OCI-LY7 (cell line): Measurements from ENCODE around the gene SRPK2. TPM values are rescaled to one million over a fixed set of nuclear protein-coding genes. Genes with fewer than 3 reads are reported as not detected.

ENCODE experiments used
- BruUV-seq: library from RNA; stranded (reverse); fragments of 400-500 nt; replicated peaks from 2 replicates; lab custom pipeline; 2021; lab: Mats Ljungman, UMichigan
- CTCF ChIA-PET: fragments of 300-600 bp; sonication (Branson Sonifier 250); formaldehyde crosslinking; loops from one replicate; lab custom pipeline; 2022; ENCODE audit warnings: antibody characterized with exemption; ENCODE audit not compliant: unreplicated experiment; lab: Charles Lee
- POLR2A ChIA-PET: fragments of 300-600 bp; sonication (Branson Sonifier 250); formaldehyde crosslinking; loops from one replicate; lab custom pipeline; 2022; ENCODE audit warnings: antibody characterized with exemption; lab: Charles Lee
- DNase-seq: peaks from one replicate; pipeline ENCODE4 v3.0.0-alpha.2; 2015; ENCODE audit warnings: low spot score
- H2AFZ ChIP-seq: fragments of 200-600 bp; sonication (generic), shearing (Covaris generic); 2 replicates; pipeline ENCODE4 v1.6.1; 2014; ENCODE audit warnings: mild to moderate bottlenecking, antibody characterized with exemption, low read length, moderate library complexity
- H3K27ac ChIP-seq: fragments of 200-600 bp; sonication (generic); 2 replicates; pipeline ENCODE4 v1.5.1; 2014; ENCODE audit warnings: mixed run types, low read depth, mild to moderate bottlenecking, moderate library complexity, low read length, inconsistent platforms; ENCODE audit not compliant: poor library complexity, severe bottlenecking
- H3K36me3 ChIP-seq: fragments of 200-600 bp; sonication (generic); 2 replicates; pipeline ENCODE4 v1.6.1; 2014; ENCODE audit warnings: mild to moderate bottlenecking, antibody characterized with exemption, low read length, moderate library complexity, mixed read lengths; ENCODE audit not compliant: insufficient read depth
- H3K4me1 ChIP-seq: fragments of 200-600 bp; sonication (generic); 2 replicates; pipeline ENCODE4 v1.5.1; 2014; ENCODE audit warnings: mild to moderate bottlenecking, low read length; ENCODE audit not compliant: insufficient read depth, poor library complexity, severe bottlenecking
- H3K4me2 ChIP-seq: fragments of 200-600 bp; sonication (generic); 2 replicates; pipeline ENCODE4 v1.6.1; 2014; ENCODE audit warnings: mild to moderate bottlenecking, low read length
- H3K4me3 ChIP-seq: fragments of 200-600 bp; sonication (generic); 2 replicates; pipeline ENCODE4 v1.5.1; 2014; ENCODE audit warnings: mild to moderate bottlenecking, low read depth, low read length; ENCODE audit not compliant: poor library complexity, severe bottlenecking
- H3K79me2 ChIP-seq: fragments of 200-600 bp; sonication (generic); 2 replicates; pipeline ENCODE4 v1.6.1; 2016; ENCODE audit warnings: low read depth, mild to moderate bottlenecking, low read length, moderate library complexity, mixed read lengths; ENCODE audit not compliant: insufficient read depth
- H3K9me2 ChIP-seq: fragments of 200-600 bp; sonication (generic); 2 replicates; pipeline ENCODE4 v1.6.1; 2016; ENCODE audit warnings: mild to moderate bottlenecking, low read length, mixed read lengths; ENCODE audit not compliant: insufficient read depth
- H3K9me3 ChIP-seq: fragments of 200-600 bp; sonication (generic); 2 replicates; pipeline ENCODE4 v1.6.1; 2014; ENCODE audit warnings: mild to moderate bottlenecking, mixed run types, low read length, mixed read lengths
- H4K20me1 ChIP-seq: fragments of 200-600 bp; sonication (generic); 2 replicates; pipeline ENCODE4 v1.6.1; 2014; ENCODE audit warnings: mild to moderate bottlenecking, antibody characterized with exemption, low read length, moderate library complexity, mixed read lengths; ENCODE audit not compliant: insufficient read depth
- EZH2phosphoT487 ChIP-seq: fragments of 200-600 bp; sonication (generic); IDR thresholded peaks from 2 replicates; pipeline ENCODE4 v1.6.1; 2018; ENCODE audit warnings: low read depth, borderline replicate concordance, mild to moderate bottlenecking, mixed run types, antibody characterized with exemption, low read length, moderate library complexity, mixed read lengths
- intact Hi-C: fragments of 100-400 bp; cut with micrococcal nuclease; formaldehyde crosslinking; loops from one replicate; pipeline ENCODE4 v1.10.0; 2022; ENCODE audit not compliant: unreplicated experiment
- total RNA-seq, 2 experiments: library from RNA; depleted of rRNA in 1 of 2; stranded (reverse); fragments of >200 nt in 1 of 2; shearing (Covaris generic) in 1 of 2; gene quantifications; 2 replicates each; pipeline ENCODE4 v1.2.3, GENCODE V29; 2014 to 2022
- TF ChIP-seq, protein P1 (sequence below): fragments of 200-600 bp; sonication (generic); conservative IDR thresholded peaks from 2 replicates; pipeline ENCODE4 v1.5.1; 2014; ENCODE audit warnings: mild to moderate bottlenecking, antibody characterized with exemption, low read length, moderate library complexity, mixed read lengths

Gene SRPK2
- total RNA-seq, 2 experiments from 2014 or later: 22.1 to 26.8 TPM

DNA sequence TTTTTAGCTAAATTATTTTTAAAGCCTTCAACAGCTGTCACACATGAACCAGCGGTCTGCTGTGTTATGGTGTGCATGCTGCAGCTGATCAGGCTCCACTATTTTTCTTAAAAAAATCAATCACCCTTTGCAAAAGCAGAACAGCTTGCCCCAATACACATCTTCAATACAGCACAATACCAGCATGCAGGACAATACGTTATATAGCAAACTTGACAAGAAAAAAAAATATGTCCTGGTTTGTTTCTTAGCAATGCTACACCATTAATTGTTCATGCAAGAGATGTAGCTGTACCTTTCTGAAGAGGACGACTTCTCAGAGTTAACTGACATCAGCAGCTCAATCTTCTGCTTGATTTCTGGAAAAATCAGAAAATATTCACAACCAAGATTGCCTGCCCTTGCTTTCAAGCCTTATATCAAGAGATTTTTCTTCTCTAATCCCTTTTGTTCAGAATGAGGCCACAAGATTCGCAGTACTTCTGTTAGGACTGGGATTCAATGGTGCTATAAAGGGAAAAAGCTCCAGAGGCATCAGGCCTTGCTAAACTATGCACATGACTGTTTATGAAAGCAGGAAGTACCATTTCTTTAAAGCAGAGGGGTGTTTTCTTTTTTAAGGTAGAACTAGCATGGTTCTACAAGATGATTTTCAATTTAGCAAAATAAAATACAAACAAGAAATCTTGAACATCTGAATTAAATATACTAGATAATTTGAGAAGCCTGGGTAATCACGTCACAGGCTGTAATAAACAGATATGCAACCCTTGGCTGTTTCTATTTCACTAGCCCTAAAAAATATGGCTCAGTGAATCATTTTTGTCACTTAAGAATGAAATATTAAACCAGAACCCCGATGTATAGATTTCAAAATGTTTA is 120.0 kb downstream of the SRPK2 start:
- Histone ChIP-seq H3K9me3 (no peaks in the 10 kb centered on the region), H3K9me2 (no peaks in the 10 kb centered on the region), H3K36me3 (no peaks in the 10 kb centered on the region), H3K4me1 (peaks cover 20% of the 10 kb centered on the region), H2AFZ (peak overlapping the region; percentile 80), H3K27ac (no peak overlapping the region), H3K4me2 (peak overlapping the region; percentile 85), H3K4me3 (peak overlapping the region; percentile 60), H3K79me2 (peaks cover 22% of the 10 kb centered on the region; the same call in 1 of the 2 replicates), H4K20me1 (no peaks in the 10 kb centered on the region; the same call in 1 of the 2 replicates)
- TF ChIP-seq, protein P1, sequence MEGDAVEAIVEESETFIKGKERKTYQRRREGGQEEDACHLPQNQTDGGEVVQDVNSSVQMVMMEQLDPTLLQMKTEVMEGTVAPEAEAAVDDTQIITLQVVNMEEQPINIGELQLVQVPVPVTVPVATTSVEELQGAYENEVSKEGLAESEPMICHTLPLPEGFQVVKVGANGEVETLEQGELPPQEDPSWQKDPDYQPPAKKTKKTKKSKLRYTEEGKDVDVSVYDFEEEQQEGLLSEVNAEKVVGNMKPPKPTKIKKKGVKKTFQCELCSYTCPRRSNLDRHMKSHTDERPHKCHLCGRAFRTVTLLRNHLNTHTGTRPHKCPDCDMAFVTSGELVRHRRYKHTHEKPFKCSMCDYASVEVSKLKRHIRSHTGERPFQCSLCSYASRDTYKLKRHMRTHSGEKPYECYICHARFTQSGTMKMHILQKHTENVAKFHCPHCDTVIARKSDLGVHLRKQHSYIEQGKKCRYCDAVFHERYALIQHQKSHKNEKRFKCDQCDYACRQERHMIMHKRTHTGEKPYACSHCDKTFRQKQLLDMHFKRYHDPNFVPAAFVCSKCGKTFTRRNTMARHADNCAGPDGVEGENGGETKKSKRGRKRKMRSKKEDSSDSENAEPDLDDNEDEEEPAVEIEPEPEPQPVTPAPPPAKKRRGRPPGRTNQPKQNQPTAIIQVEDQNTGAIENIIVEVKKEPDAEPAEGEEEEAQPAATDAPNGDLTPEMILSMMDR: no peak
- no peak for TF ChIP-seq EZH2phosphoT487
- POLR2A ChIA-PET: interaction anchor here (0.5 to 2.4 kb wide), 7 partner anchors 22 to 431 kb away, joined by 3 to 5 read pairs (median 3); no protein-coding TSS in a partner anchor
- DNase-seq: peak; percentile 47
- CTCF ChIA-PET: interaction anchor here (0.7 kb wide), 1 partner anchor 108 kb away, joined by 3 read pairs; no protein-coding TSS in a partner anchor
- intact Hi-C loops: no loop called here
- BruUV-seq: no TSS peak

DNA sequence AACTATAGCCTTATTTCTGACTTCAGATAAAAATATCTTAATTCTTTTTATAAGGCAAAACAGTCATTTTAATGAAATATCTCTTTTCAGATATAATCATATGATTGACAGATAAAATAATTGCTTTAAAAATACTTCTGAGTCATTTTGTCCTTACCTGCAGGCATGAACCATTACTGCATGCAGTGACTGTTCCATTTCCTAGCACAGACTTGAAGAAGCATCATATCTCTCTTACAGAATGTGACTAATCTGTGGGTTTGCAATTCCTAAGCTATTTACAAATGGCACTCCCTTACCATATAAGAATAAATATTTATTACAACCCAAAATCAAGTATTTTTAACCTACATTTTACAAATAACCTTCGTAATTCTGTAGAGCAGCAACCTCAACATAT is 120.7 kb downstream of the SRPK2 start:
- POLR2A ChIA-PET: interaction anchor here (0.5 to 2.4 kb wide), 5 partner anchors 22 to 72 kb away, joined by 3 to 5 read pairs (median 3); no protein-coding TSS in a partner anchor
- peaks cover 20% of the 10 kb centered on the region for H3K4me1 ChIP-seq

More for the DNA sequence above, 120.7 kb downstream of the SRPK2 start:
- Histone ChIP-seq H3K79me2 (peaks cover 22% of the 10 kb centered on the region; the same call in 1 of the 2 replicates), H3K9me2 (no peaks in the 10 kb centered on the region), H3K36me3 (no peaks in the 10 kb centered on the region), H2AFZ (peak overlapping the region; percentile 80; the same call in 1 of the 2 replicates), H3K4me2 (peak overlapping the region; percentile 85), H4K20me1 (no peaks in the 10 kb centered on the region; the same call in 1 of the 2 replicates), H3K9me3 (no peaks in the 10 kb centered on the region), H3K27ac (no peak overlapping the region), H3K4me3 (peak overlapping the region; percentile 60)
- CTCF ChIA-PET: interaction anchor here (0.7 kb wide), 1 partner anchor 109 kb away, joined by 3 read pairs; no protein-coding TSS in a partner anchor
- BruUV-seq: no TSS peak
- no peak for DNase-seq
- no peak for TF ChIP-seq EZH2phosphoT487
- TF ChIP-seq, protein P1: no peak
- intact Hi-C loops: no loop called here
